Measurements from ENCODE around the gene SH3BP2. TPM values are rescaled to one million over a fixed set of nuclear protein-coding genes. Genes with fewer than 3 reads are reported as not detected.

Gene SH3BP2
- total RNA-seq, 2 donors from 2014 or later: 20.1 to 25.2 TPM

- peak overlapping the region in 1 of 2 donors; percentile 65 for H3K27ac ChIP-seq
Measured at GRCh38 chr4:2810388-2810787, 17.5 kb downstream of the SH3BP2 start.

GRCh38 chr4:2811830-2812611 is 19.1 kb downstream of the SH3BP2 start:
- Histone ChIP-seq H3K27me3 (no peaks in the 10 kb centered on the region), H3K27ac (peak overlapping the region; percentile 65 to 70), H3K9me3 (no peaks in the 10 kb centered on the region), H3K4me3 (peak overlapping the region; percentile 25 to 43), H3K36me3 (no peaks in the 10 kb centered on the region), H3K4me1 (peaks cover 0 to 61% of the 10 kb centered on the region in 2 donors)
- TF ChIP-seq CTCF (IDR thresholded peaks at IDR 0.05): no peak
- peak; percentile 81 for DNase-seq (ENCODE audit: low spot score)

More at GRCh38 chr4:2810388-2810787, 17.5 kb downstream of the SH3BP2 start:
- H3K4me1 ChIP-seq: peaks cover 0 to 78% of the 10 kb centered on the region in 2 donors
- H3K27me3 ChIP-seq: no peaks in the 10 kb centered on the region
- no peak for TF ChIP-seq CTCF (IDR thresholded peaks at IDR 0.05)
- no peak for DNase-seq (ENCODE audit: low spot score)
- no peaks in the 10 kb centered on the region for H3K9me3 ChIP-seq
- H3K36me3 ChIP-seq: no peaks in the 10 kb centered on the region
- no peak overlapping the region for H3K4me3 ChIP-seq

- H3K27ac ChIP-seq: peak overlapping the region; percentile 65 to 70
- peak overlapping the region; percentile 25 to 43 for H3K4me3 ChIP-seq
- no peaks in the 10 kb centered on the region for H3K27me3 ChIP-seq
- TF ChIP-seq CTCF (IDR thresholded peaks at IDR 0.05): no peak
- DNase-seq (ENCODE audit: low spot score): no peak
- peaks cover 0 to 60% of the 10 kb centered on the region in 2 donors for H3K4me1 ChIP-seq
- H3K36me3 ChIP-seq: no peaks in the 10 kb centered on the region
- no peaks in the 10 kb centered on the region for H3K9me3 ChIP-seq
Measured at GRCh38 chr4:2812612-2813354, 19.9 kb downstream of the SH3BP2 start.

GRCh38 chr4:2813446-2814405 is 20.8 kb downstream of the SH3BP2 start:
- Histone ChIP-seq H3K27ac (peak overlapping the region in 1 of 2 donors; percentile 65), H3K4me1 (peaks cover 0 to 59% of the 10 kb centered on the region in 2 donors), H3K36me3 (no peaks in the 10 kb centered on the region), H3K27me3 (no peaks in the 10 kb centered on the region), H3K9me3 (no peaks in the 10 kb centered on the region), H3K4me3 (peak overlapping the region; percentile 25 to 43)
- no peak for DNase-seq (ENCODE audit: low spot score)
- TF ChIP-seq CTCF (IDR thresholded peaks at IDR 0.05): no peak

- H3K4me3 ChIP-seq: no peak overlapping the region
Measured at GRCh38 chr4:2814627-2815270, 21.9 kb downstream of the SH3BP2 start.

More at GRCh38 chr4:2814627-2815270, 21.9 kb downstream of the SH3BP2 start:
- DNase-seq (ENCODE audit: low spot score): no peak
- Histone ChIP-seq H3K4me1 (peaks cover 0 to 54% of the 10 kb centered on the region in 2 donors), H3K27me3 (no peaks in the 10 kb centered on the region), H3K36me3 (no peaks in the 10 kb centered on the region), H3K9me3 (no peaks in the 10 kb centered on the region), H3K27ac (no peak overlapping the region)
- no peak for TF ChIP-seq CTCF (IDR thresholded peaks at IDR 0.05)

All from right atrium auricular region (tissue), 2 donors.